Measurements from ENCODE around the gene NTN1. TPM values are rescaled to one million over a fixed set of nuclear protein-coding genes. Genes with fewer than 3 reads are reported as not detected.

Gene NTN1
- polyA plus RNA-seq, 1 experiment: 0.06 TPM

DNA sequence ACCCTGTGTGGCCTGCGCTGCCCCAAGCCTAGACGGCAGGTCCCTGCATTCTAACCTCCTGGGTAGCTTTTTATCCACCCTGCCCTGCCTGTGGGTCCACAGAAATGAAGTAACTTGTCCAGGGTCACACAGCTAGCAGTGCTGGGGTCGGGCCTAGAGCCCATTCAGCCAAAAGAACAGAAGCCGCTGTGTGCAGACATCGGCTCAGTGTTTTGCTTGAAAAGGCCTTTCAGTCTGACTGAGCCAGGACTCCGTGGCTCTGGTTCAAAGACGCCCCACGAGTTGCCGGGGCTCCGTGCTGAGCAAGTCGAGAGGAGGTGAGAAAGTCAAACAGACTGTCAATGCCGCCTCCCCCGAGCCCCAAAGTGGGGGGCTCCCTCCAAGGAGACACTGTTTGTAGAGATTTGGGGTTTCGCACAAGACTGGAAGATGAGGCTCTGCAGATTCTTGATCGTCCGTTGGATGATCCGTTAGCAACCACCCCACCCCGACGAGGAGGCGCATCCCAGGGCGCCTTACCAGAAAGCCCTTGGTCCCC, 226.2 kb downstream of the NTN1 start:
- H3K27me3 ChIP-seq (ENCODE audit: control insufficient read depth, insufficient read depth, low read length): no peaks in the 10 kb centered on the region
- no peak for DNase-seq (ENCODE audit: low read depth)
- no peak overlapping the region for H3K4me3 ChIP-seq (ENCODE audit: low read depth, low read length)
- no peaks in the 10 kb centered on the region for H3K36me3 ChIP-seq (ENCODE audit: control insufficient read depth, insufficient read depth, low read length)
- CTCF ChIA-PET: no interaction called here
- POLR2A ChIA-PET: no interaction called here
- TF ChIP-seq, protein P1, sequence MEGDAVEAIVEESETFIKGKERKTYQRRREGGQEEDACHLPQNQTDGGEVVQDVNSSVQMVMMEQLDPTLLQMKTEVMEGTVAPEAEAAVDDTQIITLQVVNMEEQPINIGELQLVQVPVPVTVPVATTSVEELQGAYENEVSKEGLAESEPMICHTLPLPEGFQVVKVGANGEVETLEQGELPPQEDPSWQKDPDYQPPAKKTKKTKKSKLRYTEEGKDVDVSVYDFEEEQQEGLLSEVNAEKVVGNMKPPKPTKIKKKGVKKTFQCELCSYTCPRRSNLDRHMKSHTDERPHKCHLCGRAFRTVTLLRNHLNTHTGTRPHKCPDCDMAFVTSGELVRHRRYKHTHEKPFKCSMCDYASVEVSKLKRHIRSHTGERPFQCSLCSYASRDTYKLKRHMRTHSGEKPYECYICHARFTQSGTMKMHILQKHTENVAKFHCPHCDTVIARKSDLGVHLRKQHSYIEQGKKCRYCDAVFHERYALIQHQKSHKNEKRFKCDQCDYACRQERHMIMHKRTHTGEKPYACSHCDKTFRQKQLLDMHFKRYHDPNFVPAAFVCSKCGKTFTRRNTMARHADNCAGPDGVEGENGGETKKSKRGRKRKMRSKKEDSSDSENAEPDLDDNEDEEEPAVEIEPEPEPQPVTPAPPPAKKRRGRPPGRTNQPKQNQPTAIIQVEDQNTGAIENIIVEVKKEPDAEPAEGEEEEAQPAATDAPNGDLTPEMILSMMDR (IDR thresholded peaks at IDR 0.05; ENCODE audit: insufficient read depth, low read depth, low read length): no peak

- TF ChIP-seq, protein P1 (IDR thresholded peaks at IDR 0.05; ENCODE audit: insufficient read depth, low read depth, low read length): no peak
- ChIA-PET POLR2A (no interaction called here), CTCF (interaction anchor here (0.6 kb wide), 1 partner anchor 234 kb away, joined by 3 read pairs; no protein-coding TSS in a partner anchor)
- Histone ChIP-seq H3K27me3 (ENCODE audit: control insufficient read depth, insufficient read depth, low read length) (no peaks in the 10 kb centered on the region), H3K4me3 (ENCODE audit: low read depth, low read length) (no peak overlapping the region), H3K36me3 (ENCODE audit: control insufficient read depth, insufficient read depth, low read length) (no peaks in the 10 kb centered on the region)
- DNase-seq (ENCODE audit: low read depth): no peak
These were observed 228.1 kb downstream of the NTN1 start for GRCh38 chr17:9249245-9249953.

GRCh38 chr17:9251273-9251672, 230.0 kb downstream of the NTN1 start:
- ChIA-PET CTCF (interaction anchor here (1.2 kb wide), 1 partner anchor 233 kb away, joined by 3 read pairs; no protein-coding TSS in a partner anchor), POLR2A (no interaction called here)
- TF ChIP-seq, protein P1 (IDR thresholded peaks at IDR 0.05; ENCODE audit: insufficient read depth, low read depth, low read length): no peak

GRCh38 chr17:9253308-9253707, 232.0 kb downstream of the NTN1 start:
- Histone ChIP-seq H3K4me3 (ENCODE audit: low read depth, low read length) (no peak overlapping the region), H3K27me3 (ENCODE audit: control insufficient read depth, insufficient read depth, low read length) (no peaks in the 10 kb centered on the region), H3K36me3 (ENCODE audit: control insufficient read depth, insufficient read depth, low read length) (no peaks in the 10 kb centered on the region)
- CTCF ChIA-PET: interaction anchor here (0.8 kb wide), 1 partner anchor 550 kb away, joined by 3 read pairs; no protein-coding TSS in a partner anchor
- no peak for DNase-seq (ENCODE audit: low read depth)
- POLR2A ChIA-PET: no interaction called here
- TF ChIP-seq, protein P1 (IDR thresholded peaks at IDR 0.05; ENCODE audit: insufficient read depth, low read depth, low read length): no peak

More at GRCh38 chr17:9251273-9251672, 230.0 kb downstream of the NTN1 start:
- no peak overlapping the region for H3K4me3 ChIP-seq (ENCODE audit: low read depth, low read length)
- DNase-seq (ENCODE audit: low read depth): no peak
- H3K27me3 ChIP-seq (ENCODE audit: control insufficient read depth, insufficient read depth, low read length): no peaks in the 10 kb centered on the region
- no peaks in the 10 kb centered on the region for H3K36me3 ChIP-seq (ENCODE audit: control insufficient read depth, insufficient read depth, low read length)

GRCh38 chr17:9254841-9255240, 233.5 kb downstream of the NTN1 start:
- H3K36me3 ChIP-seq (ENCODE audit: control insufficient read depth, insufficient read depth, low read length): no peaks in the 10 kb centered on the region
- TF ChIP-seq, protein P1 (IDR thresholded peaks at IDR 0.05; ENCODE audit: insufficient read depth, low read depth, low read length): no peak
- DNase-seq (ENCODE audit: low read depth): no peak
- ChIA-PET CTCF (interaction anchor here (1.1 kb wide), 1 partner anchor 267 kb away, joined by 3 read pairs; no protein-coding TSS in a partner anchor), POLR2A (no interaction called here)
- no peak overlapping the region for H3K4me3 ChIP-seq (ENCODE audit: low read depth, low read length)
- H3K27me3 ChIP-seq (ENCODE audit: control insufficient read depth, insufficient read depth, low read length): no peaks in the 10 kb centered on the region

Data from BJ (cell line).